Osteoblast (primary cell): Measurements from ENCODE around the gene CDKL5. TPM values are rescaled to one million over a fixed set of nuclear protein-coding genes. Genes with fewer than 3 reads are reported as not detected.

Source experiments
- DNase-seq: peaks from one replicate; pipeline ENCODE4 v3.0.0; 2011; ENCODE audit warnings: low spot score, mixed read lengths; ENCODE audit not compliant: insufficient read length; ENCODE audit errors: missing footprints
- H2AFZ ChIP-seq: 2 replicates; pipeline ENCODE4 v1.6.0; 2011; ENCODE audit warnings: mild to moderate bottlenecking, low read length
- H3K27ac ChIP-seq: 2 replicates; pipeline ENCODE4 v1.5.1; 2011; ENCODE audit warnings: mild to moderate bottlenecking, low read depth, low read length, moderate library complexity
- H3K27me3 ChIP-seq: 2 replicates; pipeline ENCODE4 v1.6.0; 2012; ENCODE audit warnings: mild to moderate bottlenecking, control low read depth, inconsistent platforms, low read length, moderate library complexity; ENCODE audit not compliant: insufficient read depth
- H3K36me3 ChIP-seq: 2 replicates; pipeline ENCODE4 v1.5.1; 2011; ENCODE audit warnings: mild to moderate bottlenecking, low read length, control low read depth, moderate library complexity; ENCODE audit not compliant: insufficient read depth
- H3K4me1 ChIP-seq: 2 replicates; pipeline ENCODE4 v1.5.1; 2011; ENCODE audit warnings: mild to moderate bottlenecking, low read length, control low read depth, moderate library complexity; ENCODE audit not compliant: insufficient read depth
- H3K4me2 ChIP-seq: 2 replicates; pipeline ENCODE4 v1.6.0; 2011; ENCODE audit warnings: mild to moderate bottlenecking, low read length; ENCODE audit not compliant: insufficient read depth
- H3K4me3 ChIP-seq: fragments of 200-600 bp; sonication (generic); 3 replicates; pipeline ENCODE4 v1.5.1; 2012; ENCODE audit warnings: mild to moderate bottlenecking, low read length, inconsistent platforms; ENCODE audit not compliant: insufficient read depth
- H3K79me2 ChIP-seq: 2 replicates; pipeline ENCODE4 v1.6.0; 2012; ENCODE audit warnings: mild to moderate bottlenecking, low read length, control low read depth, inconsistent platforms; ENCODE audit not compliant: insufficient read depth
- H3K9me3 ChIP-seq: 2 replicates; pipeline ENCODE4 v1.5.1; 2011; ENCODE audit warnings: low read depth, low read length, control low read depth
- H4K20me1 ChIP-seq: 2 replicates; pipeline ENCODE4 v1.6.0; 2012; ENCODE audit warnings: mild to moderate bottlenecking, low read length, control low read depth; ENCODE audit not compliant: insufficient read depth
- CTCF ChIP-seq: IDR thresholded peaks from 2 replicates; pipeline ENCODE4 v1.5.1; 2011; ENCODE audit warnings: mild to moderate bottlenecking, low read depth, low read length, moderate library complexity; ENCODE audit errors: extremely low read depth
- total RNA-seq: library from RNA; depleted of rRNA; stranded (reverse); fragments of >200 nt; gene quantifications from 2 replicates; pipeline ENCODE4 v1.2.3, GENCODE V29; 2012

The CDKL5 gene
- total RNA-seq, 1 donor, result 4.0 TPM

- no peaks in the 10 kb centered on the region for H3K9me3 ChIP-seq
- H3K4me3 ChIP-seq, result no peak overlapping the region
- no peak overlapping the region for H3K27ac ChIP-seq
- H3K4me2 ChIP-seq, result no peak overlapping the region
- TF ChIP-seq CTCF, result no peak
- no peak for DNase-seq
- H3K36me3 ChIP-seq, result no peaks in the 10 kb centered on the region
- no peaks in the 10 kb centered on the region for H4K20me1 ChIP-seq
- H2AFZ ChIP-seq, result no peak overlapping the region
- no peaks in the 10 kb centered on the region for H3K4me1 ChIP-seq
- no peaks in the 10 kb centered on the region for H3K79me2 ChIP-seq
- H3K27me3 ChIP-seq, result no peaks in the 10 kb centered on the region
Observed at GRCh38 chrX:18682979-18683387, 257.6 kb downstream of the CDKL5 start.

GRCh38 chrX:18687856-18688495 is 262.6 kb downstream of the CDKL5 start:
- DNase-seq, result no peak
- Histone ChIP-seq H3K4me1 (no peaks in the 10 kb centered on the region), H3K27me3 (no peaks in the 10 kb centered on the region), H3K27ac (no peak overlapping the region), H3K79me2 (no peaks in the 10 kb centered on the region), H3K36me3 (no peaks in the 10 kb centered on the region), H3K4me2 (no peak overlapping the region), H3K4me3 (no peak overlapping the region), H3K9me3 (no peaks in the 10 kb centered on the region), H4K20me1 (no peaks in the 10 kb centered on the region), H2AFZ (no peak overlapping the region)
- TF ChIP-seq CTCF, result no peak

GRCh38 chrX:18691431-18691830 is 266.0 kb downstream of the CDKL5 start:
- Histone ChIP-seq H3K9me3 (no peaks in the 10 kb centered on the region), H3K27me3 (no peaks in the 10 kb centered on the region), H3K36me3 (no peaks in the 10 kb centered on the region), H2AFZ (no peak overlapping the region), H3K27ac (no peak overlapping the region), H3K4me3 (no peak overlapping the region), H3K79me2 (no peaks in the 10 kb centered on the region), H3K4me1 (no peaks in the 10 kb centered on the region), H3K4me2 (no peak overlapping the region), H4K20me1 (no peaks in the 10 kb centered on the region)
- TF ChIP-seq CTCF, result no peak
- DNase-seq, result no peak

GRCh38 chrX:18692541-18692940 is 267.1 kb downstream of the CDKL5 start:
- Histone ChIP-seq H2AFZ (no peak overlapping the region), H3K4me1 (no peaks in the 10 kb centered on the region), H3K9me3 (no peaks in the 10 kb centered on the region), H3K27ac (no peak overlapping the region), H3K79me2 (no peaks in the 10 kb centered on the region), H3K27me3 (no peaks in the 10 kb centered on the region), H4K20me1 (no peaks in the 10 kb centered on the region), H3K4me3 (no peak overlapping the region), H3K36me3 (no peaks in the 10 kb centered on the region), H3K4me2 (no peak overlapping the region)
- no peak for TF ChIP-seq CTCF
- no peak for DNase-seq
